SK-N-SH treated with all-trans-retinoic acid at 6 μM for 48 hours (cell line): ENCODE data around the gene RALB.

Experiments
- ATAC-seq: fragments of 200-7000 bp; cut with Tn5 transposase; 3 replicates; pipeline ENCODE4 v1.9.1; 2020; ENCODE audit warnings: mild to moderate bottlenecking, moderate library complexity
- ARNTL ChIP-seq: fragments of 450-650 bp; formaldehyde crosslinking; IDR thresholded peaks from 2 replicates; pipeline ENCODE4 v1.5.0; 2020; ENCODE audit warnings: low read depth, mild to moderate bottlenecking, moderate library complexity, borderline replicate concordance
- ESRRG ChIP-seq: fragments of 250-450 bp; sonication (Bioruptor Pico); IDR thresholded peaks from 2 replicates; pipeline ENCODE4 v1.6.1; 2021; ENCODE audit warnings: mild to moderate bottlenecking
- GLIS3 ChIP-seq: fragments of 250-450 bp; sonication (Bioruptor Pico); IDR thresholded peaks from 2 replicates; pipeline ENCODE4 v1.5.0; 2020; ENCODE audit warnings: mild to moderate bottlenecking, moderate library complexity
- OSR1 ChIP-seq: fragments of 250-450 bp; sonication (Bioruptor Pico); IDR thresholded peaks from 2 replicates; pipeline ENCODE4 v1.8.0; 2022; ENCODE audit warnings: moderate library complexity, mild to moderate bottlenecking, inconsistent platforms
- PPARA ChIP-seq: fragments of 250-450 bp; sonication (Bioruptor Pico); IDR thresholded peaks from 2 replicates; pipeline ENCODE4 v1.5.0; 2020; ENCODE audit warnings: mild to moderate bottlenecking, borderline replicate concordance
- RARB ChIP-seq: fragments of 250-450 bp; sonication (Bioruptor Pico); IDR thresholded peaks from 2 replicates; pipeline ENCODE4 v1.8.0; 2021; ENCODE audit warnings: mild to moderate bottlenecking, moderate library complexity
- TOX ChIP-seq: fragments of 250-450 bp; sonication (Bioruptor Pico); IDR thresholded peaks from 2 replicates; pipeline ENCODE4 v1.8.0; 2021; ENCODE audit warnings: mild to moderate bottlenecking, moderate library complexity, borderline replicate concordance
- TSHZ2 ChIP-seq: fragments of 250-450 bp; sonication (Bioruptor Pico); IDR thresholded peaks from 2 replicates; pipeline ENCODE4 v1.5.0; 2020; ENCODE audit warnings: mild to moderate bottlenecking, moderate library complexity
- ZFP3 ChIP-seq: fragments of 250-450 bp; sonication (Bioruptor Pico); IDR thresholded peaks from 2 replicates; pipeline ENCODE4 v1.5.0; 2020; ENCODE audit warnings: mild to moderate bottlenecking, moderate library complexity
- ZFP30 ChIP-seq: fragments of 450-650 bp; formaldehyde crosslinking; IDR thresholded peaks from 2 replicates; pipeline ENCODE4 v1.5.0; 2022; ENCODE audit warnings: mild to moderate bottlenecking, moderate library complexity
- ZNF70 ChIP-seq: fragments of 450-650 bp; formaldehyde crosslinking; IDR thresholded peaks from 2 replicates; pipeline ENCODE4 v1.5.0; 2020; ENCODE audit warnings: mild to moderate bottlenecking, moderate library complexity
- ZNF8 ChIP-seq: fragments of 450-650 bp; formaldehyde crosslinking; IDR thresholded peaks from 2 replicates; pipeline ENCODE4 v1.5.0; 2020; ENCODE audit warnings: mild to moderate bottlenecking, moderate library complexity
- TF ChIP-seq, protein P1 (sequence below): fragments of 250-450 bp; sonication (Bioruptor Pico); IDR thresholded peaks from 2 replicates; pipeline ENCODE4 v1.5.1; 2021; ENCODE audit warnings: mild to moderate bottlenecking, moderate library complexity
- TF ChIP-seq, protein P2 (sequence below): fragments of 250-450 bp; sonication (Bioruptor Pico); IDR thresholded peaks from 2 replicates; pipeline ENCODE4 v1.8.0; 2020; ENCODE audit warnings: mild to moderate bottlenecking, moderate library complexity, borderline replicate concordance
- TF ChIP-seq, protein P3 (sequence below): fragments of 250-450 bp; sonication (Bioruptor Pico); IDR thresholded peaks from 2 replicates; pipeline ENCODE4 v1.8.0; 2021; ENCODE audit warnings: low read depth, mild to moderate bottlenecking, moderate library complexity, borderline replicate concordance

RALB gene

GRCh38 chr2:120314690-120315366 lies 62.2 kb downstream of the RALB start:
- ATAC-seq = no peak
- TF ChIP-seq GLIS3 (CRISPR knock-in tag) (no peak), ESRRG (CRISPR knock-in tag) (no peak), ZFP30 (CRISPR knock-in tag) (no peak), TOX (CRISPR knock-in tag) (no peak), OSR1 (CRISPR knock-in tag) (no peak)

- TF ChIP-seq PPARA (CRISPR knock-in tag) = no peak
- TF ChIP-seq RARB = no peak
- ATAC-seq = no peak
These were observed 62.8 kb downstream of the RALB start for GRCh38 chr2:120315367-120316033.

GRCh38 chr2:120316071-120316470 lies 63.4 kb downstream of the RALB start:
- no peak for TF ChIP-seq TOX (CRISPR knock-in tag)
- TF ChIP-seq ESRRG (CRISPR knock-in tag) = no peak
- TF ChIP-seq, protein P1, sequence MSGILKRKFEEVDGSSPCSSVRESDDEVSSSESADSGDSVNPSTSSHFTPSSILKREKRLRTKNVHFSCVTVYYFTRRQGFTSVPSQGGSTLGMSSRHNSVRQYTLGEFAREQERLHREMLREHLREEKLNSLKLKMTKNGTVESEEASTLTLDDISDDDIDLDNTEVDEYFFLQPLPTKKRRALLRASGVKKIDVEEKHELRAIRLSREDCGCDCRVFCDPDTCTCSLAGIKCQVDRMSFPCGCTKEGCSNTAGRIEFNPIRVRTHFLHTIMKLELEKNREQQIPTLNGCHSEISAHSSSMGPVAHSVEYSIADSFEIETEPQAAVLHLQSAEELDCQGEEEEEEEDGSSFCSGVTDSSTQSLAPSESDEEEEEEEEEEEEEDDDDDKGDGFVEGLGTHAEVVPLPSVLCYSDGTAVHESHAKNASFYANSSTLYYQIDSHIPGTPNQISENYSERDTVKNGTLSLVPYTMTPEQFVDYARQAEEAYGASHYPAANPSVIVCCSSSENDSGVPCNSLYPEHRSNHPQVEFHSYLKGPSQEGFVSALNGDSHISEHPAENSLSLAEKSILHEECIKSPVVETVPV (CRISPR knock-in tag) = no peak
- TF ChIP-seq ZNF70 (CRISPR knock-in tag) = no peak
- TF ChIP-seq PPARA (CRISPR knock-in tag) = no peak
- no peak for TF ChIP-seq ZNF8 (CRISPR knock-in tag)
- no peak for TF ChIP-seq TSHZ2 (CRISPR knock-in tag)
- TF ChIP-seq, all 23 proteins: peak for 0
- ATAC-seq = no peak

GRCh38 chr2:120316528-120317179 lies 64.0 kb downstream of the RALB start:
- ATAC-seq = no peak
- TF ChIP-seq ZFP3 (CRISPR knock-in tag) = no peak
- TF ChIP-seq, protein P2, sequence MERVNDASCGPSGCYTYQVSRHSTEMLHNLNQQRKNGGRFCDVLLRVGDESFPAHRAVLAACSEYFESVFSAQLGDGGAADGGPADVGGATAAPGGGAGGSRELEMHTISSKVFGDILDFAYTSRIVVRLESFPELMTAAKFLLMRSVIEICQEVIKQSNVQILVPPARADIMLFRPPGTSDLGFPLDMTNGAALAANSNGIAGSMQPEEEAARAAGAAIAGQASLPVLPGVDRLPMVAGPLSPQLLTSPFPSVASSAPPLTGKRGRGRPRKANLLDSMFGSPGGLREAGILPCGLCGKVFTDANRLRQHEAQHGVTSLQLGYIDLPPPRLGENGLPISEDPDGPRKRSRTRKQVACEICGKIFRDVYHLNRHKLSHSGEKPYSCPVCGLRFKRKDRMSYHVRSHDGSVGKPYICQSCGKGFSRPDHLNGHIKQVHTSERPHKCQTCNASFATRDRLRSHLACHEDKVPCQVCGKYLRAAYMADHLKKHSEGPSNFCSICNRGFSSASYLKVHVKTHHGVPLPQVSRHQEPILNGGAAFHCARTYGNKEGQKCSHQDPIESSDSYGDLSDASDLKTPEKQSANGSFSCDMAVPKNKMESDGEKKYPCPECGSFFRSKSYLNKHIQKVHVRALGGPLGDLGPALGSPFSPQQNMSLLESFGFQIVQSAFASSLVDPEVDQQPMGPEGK (CRISPR knock-in tag) = no peak
- TF ChIP-seq TOX (CRISPR knock-in tag) = no peak
- TF ChIP-seq, protein P3, sequence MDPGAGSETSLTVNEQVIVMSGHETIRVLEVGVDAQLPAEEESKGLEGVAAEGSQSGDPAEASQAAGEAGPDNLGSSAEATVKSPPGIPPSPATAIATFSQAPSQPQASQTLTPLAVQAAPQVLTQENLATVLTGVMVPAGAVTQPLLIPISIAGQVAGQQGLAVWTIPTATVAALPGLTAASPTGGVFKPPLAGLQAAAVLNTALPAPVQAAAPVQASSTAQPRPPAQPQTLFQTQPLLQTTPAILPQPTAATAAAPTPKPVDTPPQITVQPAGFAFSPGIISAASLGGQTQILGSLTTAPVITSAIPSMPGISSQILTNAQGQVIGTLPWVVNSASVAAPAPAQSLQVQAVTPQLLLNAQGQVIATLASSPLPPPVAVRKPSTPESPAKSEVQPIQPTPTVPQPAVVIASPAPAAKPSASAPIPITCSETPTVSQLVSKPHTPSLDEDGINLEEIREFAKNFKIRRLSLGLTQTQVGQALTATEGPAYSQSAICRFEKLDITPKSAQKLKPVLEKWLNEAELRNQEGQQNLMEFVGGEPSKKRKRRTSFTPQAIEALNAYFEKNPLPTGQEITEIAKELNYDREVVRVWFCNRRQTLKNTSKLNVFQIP (CRISPR knock-in tag) = no peak
- TF ChIP-seq ARNTL (CRISPR knock-in tag) = no peak
- TF ChIP-seq TSHZ2 (CRISPR knock-in tag) = no peak
